HEK293 (cell line): ENCODE measurements around the gene RAF1.

Source experiments
- CTCF ChIA-PET: fragments of 350-600 bp; formaldehyde crosslinking; extraction: SDS; loops from one replicate; lab custom pipeline; 2021; ENCODE audit warnings: antibody characterized with exemption; lab: Yijun Ruan, JAX
- POLR2A ChIA-PET: fragments of 300-600 bp; formaldehyde crosslinking; extraction: SDS; loops from one replicate; lab custom pipeline; 2020; ENCODE audit warnings: antibody characterized with exemption, inconsistent platforms; lab: Yijun Ruan, JAX
- H3K27ac ChIP-seq: fragments of 200-500 bp; sonication (Bioruptor generic); 2 replicates; pipeline ENCODE4 v1.5.1; 2014; ENCODE audit warnings: low read depth, low read length, control low read depth, inconsistent platforms; ENCODE audit errors: extremely low read depth
- H3K36me3 ChIP-seq, 2 experiments: fragments of 200-500 bp in 1 of 2; sonication (Bioruptor generic) in 1 of 2; 1 replicate in 1 of 2; 2 replicates in 1 of 2; pipeline ENCODE4 v1.5.1; 2014 to 2017; ENCODE audit warnings: inconsistent platforms in 2 of 2, low read length in 2 of 2; ENCODE audit not compliant: control insufficient read depth in 2 of 2, insufficient read depth in 1 of 2
- H3K4me1 ChIP-seq: fragments of 200-500 bp; sonication (Bioruptor generic); 2 replicates; pipeline ENCODE4 v1.5.1; 2014; ENCODE audit warnings: mild to moderate bottlenecking, low read length, inconsistent platforms; ENCODE audit not compliant: control insufficient read depth, insufficient read depth
- H3K4me3 ChIP-seq: 2 replicates; pipeline ENCODE4 v1.5.1; 2011; ENCODE audit warnings: low read depth, mild to moderate bottlenecking, control low read depth, low read length, moderate library complexity
- H3K9me3 ChIP-seq: fragments of 200-500 bp; sonication (Bioruptor generic); 2 replicates; pipeline ENCODE4 v1.5.1; 2014; ENCODE audit warnings: low read depth, low read length, inconsistent platforms; ENCODE audit not compliant: control insufficient read depth, insufficient read depth
- AEBP2 ChIP-seq: fragments of 450-650 bp; formaldehyde crosslinking; IDR thresholded peaks from 2 replicates; pipeline ENCODE4 v1.5.1; 2016; ENCODE audit warnings: missing biosample characterization, missing genetic modification characterization, borderline replicate concordance
- GLIS2 ChIP-seq: fragments of 450-650 bp; formaldehyde crosslinking; IDR thresholded peaks from 2 replicates; pipeline ENCODE4 v1.5.1; 2016; ENCODE audit warnings: missing biosample characterization, missing genetic modification characterization
- KLF8 ChIP-seq: fragments of 450-650 bp; formaldehyde crosslinking; IDR thresholded peaks from 2 replicates; pipeline ENCODE4 v1.5.1; 2016; ENCODE audit warnings: missing biosample characterization, missing genetic modification characterization
- TSHZ1 ChIP-seq: fragments of 450-650 bp; formaldehyde crosslinking; IDR thresholded peaks from 2 replicates; pipeline ENCODE4 v1.5.1; 2016; ENCODE audit warnings: missing biosample characterization, missing genetic modification characterization, borderline replicate concordance
- ZBTB6 ChIP-seq: fragments of 450-650 bp; formaldehyde crosslinking; IDR thresholded peaks from 2 replicates; pipeline ENCODE4 v1.5.1; 2017; ENCODE audit warnings: missing biosample characterization, missing genetic modification characterization
- ZFP41 ChIP-seq: fragments of 450-650 bp; formaldehyde crosslinking; IDR thresholded peaks from 2 replicates; pipeline ENCODE4 v1.5.1; 2016; ENCODE audit warnings: missing biosample characterization, missing genetic modification characterization, borderline replicate concordance
- ZNF132 ChIP-seq: fragments of 450-650 bp; formaldehyde crosslinking; IDR thresholded peaks from 2 replicates; pipeline ENCODE4 v1.5.1; 2017; ENCODE audit warnings: missing biosample characterization, missing genetic modification characterization, borderline replicate concordance
- ZNF214 ChIP-seq: fragments of 450-650 bp; formaldehyde crosslinking; IDR thresholded peaks from 2 replicates; pipeline ENCODE4 v1.5.1; 2017; ENCODE audit warnings: missing biosample characterization, mild to moderate bottlenecking, missing genetic modification characterization, borderline replicate concordance
- ZNF239 ChIP-seq: fragments of 450-650 bp; formaldehyde crosslinking; IDR thresholded peaks from 2 replicates; pipeline ENCODE4 v1.5.1; 2016; ENCODE audit warnings: missing biosample characterization, missing genetic modification characterization
- ZNF26 ChIP-seq: fragments of 450-650 bp; formaldehyde crosslinking; IDR thresholded peaks from 2 replicates; pipeline ENCODE4 v1.5.1; 2016; ENCODE audit warnings: missing biosample characterization, missing genetic modification characterization
- ZNF302 ChIP-seq: fragments of 450-650 bp; formaldehyde crosslinking; IDR thresholded peaks from 2 replicates; pipeline ENCODE4 v1.5.1; 2016; ENCODE audit warnings: missing biosample characterization, missing genetic modification characterization, low read depth
- ZNF350 ChIP-seq: fragments of 450-650 bp; formaldehyde crosslinking; IDR thresholded peaks from 2 replicates; pipeline ENCODE4 v1.5.0; 2017; ENCODE audit warnings: missing biosample characterization, mild to moderate bottlenecking, missing genetic modification characterization
- ZNF433 ChIP-seq: fragments of 450-650 bp; formaldehyde crosslinking; IDR thresholded peaks from 2 replicates; pipeline ENCODE4 v1.5.1; 2016; ENCODE audit warnings: missing biosample characterization, missing genetic modification characterization, low read depth
- ZNF48 ChIP-seq: fragments of 450-650 bp; formaldehyde crosslinking; IDR thresholded peaks from 2 replicates; pipeline ENCODE4 v1.5.1; 2016; ENCODE audit warnings: missing biosample characterization, missing genetic modification characterization
- ZNF518A ChIP-seq: fragments of 450-650 bp; formaldehyde crosslinking; conservative IDR thresholded peaks from 2 replicates; pipeline ENCODE4 v1.5.1; 2016; ENCODE audit warnings: low read depth, missing biosample characterization, missing genetic modification characterization
- ZNF529 ChIP-seq: fragments of 450-650 bp; formaldehyde crosslinking; IDR thresholded peaks from 2 replicates; pipeline ENCODE4 v1.5.1; 2017; ENCODE audit warnings: missing genetic modification characterization, missing biosample characterization; ENCODE audit not compliant: insufficient replicate concordance
- ZNF530 ChIP-seq: fragments of 450-650 bp; formaldehyde crosslinking; IDR thresholded peaks from 2 replicates; pipeline ENCODE4 v1.5.1; 2016; ENCODE audit warnings: low read depth, missing biosample characterization, missing genetic modification characterization
- ZNF544 ChIP-seq: fragments of 450-650 bp; formaldehyde crosslinking; IDR thresholded peaks from 2 replicates; pipeline ENCODE4 v1.5.0; 2017; ENCODE audit warnings: missing biosample characterization, missing genetic modification characterization
- ZNF610 ChIP-seq: fragments of 450-650 bp; formaldehyde crosslinking; IDR thresholded peaks from 2 replicates; pipeline ENCODE4 v1.5.1; 2016; ENCODE audit warnings: missing biosample characterization, missing genetic modification characterization, borderline replicate concordance
- ZNF670 ChIP-seq: fragments of 450-650 bp; formaldehyde crosslinking; IDR thresholded peaks from 2 replicates; pipeline ENCODE4 v1.5.1; 2016; ENCODE audit warnings: missing biosample characterization, missing genetic modification characterization, low read depth

RAF1 gene

GRCh38 chr3:12586403-12586802 is 77.5 kb downstream of the RAF1 start:
- Histone ChIP-seq H3K9me3 (no peaks in the 10 kb centered on the region), H3K36me3 (peaks cover 52 to 99% of the 10 kb centered on the region in 2 experiments), H3K4me1 (no peaks in the 10 kb centered on the region), H3K4me3 (no peak overlapping the region), H3K27ac (no peak overlapping the region)
- ChIA-PET CTCF (interaction anchor here (1.4 kb wide), 1 partner anchor 8 kb away, joined by 3 read pairs; no protein-coding TSS in a partner anchor), POLR2A (no interaction called here)
- TF ChIP-seq ZNF132 (tag by site-specific recombination) (no peak), ZNF518A (no peak), ZNF610 (tag by site-specific recombination) (no peak), ZNF544 (tag by site-specific recombination) (no peak), ZNF529 (tag by site-specific recombination) (no peak), GLIS2 (no peak), ZNF670 (tag by site-specific recombination) (no peak), ZNF26 (no peak), KLF8 (no peak), ZNF214 (tag by site-specific recombination) (no peak), ZFP41 (no peak)

GRCh38 chr3:12585970-12586369 is 77.9 kb downstream of the RAF1 start:
- Histone ChIP-seq H3K4me3 (no peak overlapping the region), H3K27ac (no peak overlapping the region), H3K4me1 (no peaks in the 10 kb centered on the region), H3K36me3 (peaks cover 47 to 99% of the 10 kb centered on the region in 2 experiments), H3K9me3 (no peaks in the 10 kb centered on the region)
- ChIA-PET POLR2A (no interaction called here), CTCF (no interaction called here)
- TF ChIP-seq ZFP41 (no peak), ZNF350 (no peak), ZNF48 (tag by site-specific recombination) (no peak), AEBP2 (no peak), ZBTB6 (tag by site-specific recombination) (no peak), ZNF530 (tag by site-specific recombination) (no peak), TSHZ1 (tag by site-specific recombination) (no peak), ZNF433 (tag by site-specific recombination) (no peak), ZNF239 (tag by site-specific recombination) (no peak), ZNF302 (tag by site-specific recombination) (no peak)
